Hepatocyte (in vitro differentiated cells): ENCODE data around the gene ADAMTSL5. TPM values are rescaled to one million over a fixed set of nuclear protein-coding genes. Genes with fewer than 3 reads are reported as not detected.

Source experiments
- DNase-seq: peaks from one replicate; pipeline ENCODE4 v3.0.0-alpha.2; 2016; ENCODE audit warnings: low spot score
- H2AFZ ChIP-seq: fragments of 200-600 bp; sonication (generic); 2 replicates; pipeline ENCODE4 v1.6.0; 2016; ENCODE audit warnings: antibody characterized with exemption, mild to moderate bottlenecking
- H3K27ac ChIP-seq: fragments of 200-600 bp; sonication (generic); 2 replicates; pipeline ENCODE4 v1.5.1; 2016; ENCODE audit warnings: mild to moderate bottlenecking
- H3K27me3 ChIP-seq: fragments of 200-600 bp; sonication (generic); 2 replicates; pipeline ENCODE4 v1.6.1; 2016
- H3K36me3 ChIP-seq: fragments of 200-600 bp; sonication (generic); replicated peaks from 2 replicates; pipeline ENCODE4 v1.5.1; 2016; ENCODE audit warnings: low read depth; ENCODE audit not compliant: insufficient read depth
- H3K4me1 ChIP-seq: fragments of 200-600 bp; sonication (generic); 2 replicates; pipeline ENCODE4 v1.5.1; 2016; ENCODE audit warnings: mild to moderate bottlenecking, moderate library complexity; ENCODE audit not compliant: insufficient read depth
- H3K4me2 ChIP-seq: fragments of 200-600 bp; sonication (generic); 2 replicates; pipeline ENCODE4 v1.6.0; 2016
- H3K4me3 ChIP-seq: fragments of 200-600 bp; sonication (generic); 2 replicates; pipeline ENCODE4 v1.5.1; 2016; ENCODE audit warnings: mild to moderate bottlenecking
- H3K79me2 ChIP-seq: fragments of 200-600 bp; sonication (generic); 2 replicates; pipeline ENCODE4 v1.6.0; 2017; ENCODE audit warnings: mild to moderate bottlenecking
- H3K9me2 ChIP-seq: fragments of 200-600 bp; sonication (generic); replicated peaks from 2 replicates; pipeline ENCODE4 v1.6.0; 2017; ENCODE audit warnings: mild to moderate bottlenecking; ENCODE audit not compliant: insufficient read depth
- H3K9me3 ChIP-seq: fragments of 200-600 bp; sonication (generic); 2 replicates; pipeline ENCODE4 v1.5.1; 2016; ENCODE audit warnings: low read depth, mild to moderate bottlenecking
- H4K20me1 ChIP-seq: fragments of 200-600 bp; sonication (generic); 2 replicates; pipeline ENCODE4 v1.6.0; 2016; ENCODE audit warnings: mild to moderate bottlenecking; ENCODE audit not compliant: insufficient read depth, poor library complexity, severe bottlenecking
- CTCF ChIP-seq: fragments of 200-600 bp; sonication (generic); IDR thresholded peaks from 2 replicates; pipeline ENCODE4 v1.5.1; 2016; ENCODE audit warnings: antibody characterized with exemption, mild to moderate bottlenecking; ENCODE audit not compliant: poor library complexity
- EZH2 ChIP-seq: fragments of 200-600 bp; sonication (generic); IDR thresholded peaks from 2 replicates; pipeline ENCODE4 v1.6.1; 2016; ENCODE audit warnings: antibody characterized with exemption, mild to moderate bottlenecking, borderline replicate concordance
- EZH2phosphoT487 ChIP-seq: fragments of 200-600 bp; sonication (generic); IDR thresholded peaks from one replicate; pipeline ENCODE4 v1.6.1; 2018; ENCODE audit warnings: antibody characterized with exemption, mild to moderate bottlenecking, low read depth, moderate library complexity; ENCODE audit not compliant: unreplicated experiment, severe bottlenecking
- WGBS: methylation state at CpG from one replicate; pipeline ENCODE4 v1.1.6; 2016; ENCODE audit warnings: low lambda C conversion rate; ENCODE audit errors: missing lambda C conversion rate; 5-methylcytosine and 5-hydroxymethylcytosine counted together
- polyA plus RNA-seq: library from polyadenylated mRNA; unstranded; fragments of >200 nt; fragmentation: Nextera tagmentation; extraction: Ambion mirVana; gene quantifications from 2 replicates; pipeline ENCODE4 v1.2.1, GENCODE V29; 2016
- total RNA-seq: library from RNA; depleted of rRNA; stranded (reverse); fragments of >200 nt; gene quantifications from 2 replicates; pipeline ENCODE4 v1.2.3, GENCODE V29; 2014

ADAMTSL5 gene
- total and polyA plus RNA-seq, 2 experiments from 2014 or later, result 8.3 to 45.5 TPM

- H3K79me2 ChIP-seq, result no peaks in the 10 kb centered on the region
- no peak overlapping the region for H3K27ac ChIP-seq
- no peaks in the 10 kb centered on the region for H3K9me3 ChIP-seq
- H4K20me1 ChIP-seq, result peaks cover 89% of the 10 kb centered on the region
- H3K27me3 ChIP-seq, result peaks cover 79% of the 10 kb centered on the region
- no peak overlapping the region for H2AFZ ChIP-seq
- no peak for TF ChIP-seq EZH2phosphoT487
- TF ChIP-seq EZH2, result peak; percentile 93
- H3K9me2 ChIP-seq, result no peaks in the 10 kb centered on the region
- 27% methylated on average over 8 of the region's 22 CpGs for WGBS
- H3K4me1 ChIP-seq, result peaks cover 42% of the 10 kb centered on the region
- no peak for DNase-seq
- peak overlapping the region; percentile 94 for H3K4me2 ChIP-seq
- no peaks in the 10 kb centered on the region for H3K36me3 ChIP-seq
- no peak overlapping the region for H3K4me3 ChIP-seq
Measured at GRCh38 chr19:1470055-1470304, 42.8 kb downstream of the ADAMTSL5 start.

DNA sequence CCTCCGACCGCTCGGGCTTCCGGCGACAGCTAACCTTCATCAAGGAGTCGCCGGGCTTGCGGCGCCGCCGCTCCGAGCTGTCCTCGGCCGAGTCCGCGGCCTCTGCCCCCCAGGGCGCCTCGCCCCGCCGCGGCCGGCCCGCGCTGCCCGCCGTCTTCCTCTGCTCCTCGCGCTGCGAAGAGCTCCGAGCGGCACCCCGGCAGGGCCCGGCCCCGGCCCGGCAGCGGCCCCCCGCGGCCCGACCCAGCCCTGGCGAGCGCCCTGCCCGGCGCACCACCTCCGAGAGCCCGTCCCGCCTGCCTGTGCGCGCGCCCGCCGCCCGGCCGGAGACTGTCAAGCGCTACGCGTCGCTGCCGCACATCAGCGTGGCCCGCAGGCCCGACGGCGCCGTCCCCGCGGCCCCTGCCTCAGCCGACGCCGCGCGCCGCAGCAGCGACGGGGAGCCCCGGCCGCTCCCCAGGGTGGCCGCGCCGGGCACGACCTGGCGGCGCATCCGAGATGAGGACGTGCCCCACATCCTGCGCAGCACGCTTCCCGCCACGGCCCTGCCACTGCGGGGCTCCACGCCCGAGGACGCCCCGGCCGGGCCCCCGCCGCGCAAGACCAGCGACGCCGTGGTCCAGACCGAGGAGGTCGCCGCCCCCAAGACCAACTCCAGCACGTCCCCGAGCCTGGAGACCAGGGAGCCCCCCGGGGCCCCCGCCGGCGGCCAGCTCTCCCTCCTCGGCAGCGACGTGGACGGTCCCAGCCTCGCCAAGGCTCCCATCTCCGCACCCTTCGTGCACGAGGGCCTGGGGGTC is 43.4 kb downstream of the ADAMTSL5 start:
- H3K4me1 ChIP-seq, result peaks cover 42% of the 10 kb centered on the region
- TF ChIP-seq EZH2phosphoT487, result no peak
- no peak for TF ChIP-seq EZH2
- peak overlapping the region; percentile 94 for H3K4me2 ChIP-seq

DNA sequence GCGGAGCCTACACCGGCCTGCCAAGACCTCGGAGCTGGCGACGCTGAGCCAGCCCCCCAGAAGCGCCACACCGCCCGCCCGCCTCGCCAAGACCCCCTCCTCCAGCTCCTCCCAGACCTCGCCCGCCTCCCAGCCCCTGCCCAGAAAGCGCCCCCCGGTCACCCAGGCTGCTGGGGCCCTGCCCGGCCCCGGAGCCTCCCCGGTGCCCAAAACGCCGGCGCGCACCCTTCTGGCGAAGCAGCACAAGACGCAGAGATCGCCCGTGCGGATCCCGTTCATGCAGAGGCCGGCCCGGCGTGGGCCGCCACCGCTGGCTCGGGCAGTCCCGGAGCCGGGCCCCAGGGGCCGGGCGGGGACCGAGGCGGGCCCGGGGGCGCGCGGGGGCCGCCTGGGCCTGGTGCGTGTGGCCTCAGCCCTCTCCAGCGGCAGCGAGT is 44.0 kb downstream of the ADAMTSL5 start:
- peaks cover 80% of the 10 kb centered on the region for H3K27me3 ChIP-seq
- no peak overlapping the region for H3K27ac ChIP-seq
- peaks cover 42% of the 10 kb centered on the region for H3K4me1 ChIP-seq
- H3K4me2 ChIP-seq, result peak overlapping the region; percentile 66
- no peak for TF ChIP-seq CTCF
- TF ChIP-seq EZH2, result no peak
- TF ChIP-seq EZH2phosphoT487, result no peak
- no peak overlapping the region for H2AFZ ChIP-seq
- H3K9me2 ChIP-seq, result no peaks in the 10 kb centered on the region
- DNase-seq, result peak; percentile 59
- no peak overlapping the region for H3K4me3 ChIP-seq
- no peaks in the 10 kb centered on the region for H3K36me3 ChIP-seq
- H4K20me1 ChIP-seq, result peaks cover 84% of the 10 kb centered on the region
- WGBS, result 9% methylated on average over 25 of the region's 47 CpGs
- no peaks in the 10 kb centered on the region for H3K9me3 ChIP-seq
- no peaks in the 10 kb centered on the region for H3K79me2 ChIP-seq

More for the DNA sequence above, 43.4 kb downstream of the ADAMTSL5 start:
- WGBS, result 19% methylated on average over 48 of the region's 117 CpGs
- Histone ChIP-seq H3K27me3 (peaks cover 80% of the 10 kb centered on the region), H4K20me1 (peaks cover 87% of the 10 kb centered on the region), H3K79me2 (no peaks in the 10 kb centered on the region), H3K9me3 (no peaks in the 10 kb centered on the region), H3K9me2 (no peaks in the 10 kb centered on the region), H3K27ac (no peak overlapping the region), H3K36me3 (no peaks in the 10 kb centered on the region), H2AFZ (no peak overlapping the region), H3K4me3 (no peak overlapping the region)
- no peak for DNase-seq

GRCh38 chr19:1468274-1468820 is 44.5 kb downstream of the ADAMTSL5 start:
- TF ChIP-seq EZH2 (peak; percentile 94), EZH2phosphoT487 (peak; percentile 49), CTCF (no peak)
- H3K4me1 ChIP-seq, result peaks cover 42% of the 10 kb centered on the region
- peak overlapping the region; percentile 66 for H3K4me2 ChIP-seq
- peaks cover 80% of the 10 kb centered on the region for H4K20me1 ChIP-seq
- WGBS, result 25% methylated on average over 29 of the region's 49 CpGs
- no peak overlapping the region for H3K27ac ChIP-seq
- no peaks in the 10 kb centered on the region for H3K36me3 ChIP-seq
- peaks cover 77% of the 10 kb centered on the region for H3K27me3 ChIP-seq
- no peak for DNase-seq
- H2AFZ ChIP-seq, result no peak overlapping the region
- H3K9me3 ChIP-seq, result no peaks in the 10 kb centered on the region
- no peaks in the 10 kb centered on the region for H3K9me2 ChIP-seq
- no peak overlapping the region for H3K4me3 ChIP-seq
- H3K79me2 ChIP-seq, result no peaks in the 10 kb centered on the region
